WTC11 (cell line): ENCODE data around the gene PC. TPM values are rescaled to one million over a fixed set of nuclear protein-coding genes. Genes with fewer than 3 reads are reported as not detected.

Experiments used
- ATAC-seq: fragments of 200-7000 bp; cut with Tn5 transposase; 2 replicates; pipeline ENCODE4 v1.10.0; 2021; ENCODE audit warnings: mild to moderate bottlenecking, moderate library complexity
- CTCF ChIA-PET: fragments of 300-600 bp; sonication (Branson Sonifier 250); formaldehyde crosslinking; loops from one replicate; lab custom pipeline; 2021; ENCODE audit warnings: antibody characterized with exemption; lab: Charles Lee
- POLR2A ChIA-PET: fragments of 350-600 bp; sonication (Branson Sonifier 250); formaldehyde crosslinking; loops from one replicate; lab custom pipeline; 2021; ENCODE audit warnings: antibody characterized with exemption; lab: Charles Lee
- DNase-seq: peaks from one replicate; pipeline ENCODE4 v3.0.0; 2021; ENCODE audit warnings: low spot score
- H3K27ac Mint-ChIP-seq: 2 replicates; pipeline ENCODE4 v1.8.0; 2021; ENCODE audit warnings: mixed read lengths
- H3K27me3 Mint-ChIP-seq: 2 replicates; pipeline ENCODE4 v1.8.0; 2021; ENCODE audit warnings: low read depth, mild to moderate bottlenecking, moderate library complexity, mixed read lengths
- H3K36me3 Mint-ChIP-seq: 2 replicates; pipeline ENCODE4 v1.8.0; 2021; ENCODE audit warnings: mixed read lengths
- H3K4me1 Mint-ChIP-seq: 2 replicates; pipeline ENCODE4 v1.8.0; 2022; ENCODE audit warnings: mixed read lengths
- H3K4me3 Mint-ChIP-seq: 2 replicates; pipeline ENCODE4 v1.8.0; 2021; ENCODE audit warnings: mild to moderate bottlenecking, moderate library complexity, mixed read lengths
- H3K9me3 Mint-ChIP-seq: 2 replicates; pipeline ENCODE4 v1.8.0; 2021; ENCODE audit warnings: mixed read lengths
- AR ChIP-seq: fragments of 250-450 bp; sonication (Bioruptor Pico); IDR thresholded peaks from 2 replicates; pipeline ENCODE4 v1.9.0; 2021; ENCODE audit warnings: mild to moderate bottlenecking
- ATF3 ChIP-seq: sonication (generic); formaldehyde crosslinking; conservative IDR thresholded peaks from 2 replicates; pipeline ENCODE4 v1.8.1; 2022; ENCODE audit warnings: mild to moderate bottlenecking, missing genetic modification reagents
- CDX4 ChIP-seq: fragments of 250-450 bp; sonication (Bioruptor Pico); IDR thresholded peaks from 2 replicates; pipeline ENCODE4 v1.9.0; 2021; ENCODE audit warnings: moderate library complexity, mild to moderate bottlenecking, inconsistent platforms, borderline replicate concordance
- CTCF ChIP-seq: fragments of 200-600 bp; IDR thresholded peaks from 2 replicates; pipeline ENCODE4 v1.8.0; 2022; ENCODE audit warnings: antibody characterized with exemption
- FOXP4 ChIP-seq: sonication (generic); formaldehyde crosslinking; IDR thresholded peaks from 2 replicates; pipeline ENCODE4 v1.8.0; 2022; ENCODE audit warnings: mild to moderate bottlenecking, missing genetic modification reagents
- IRF2 ChIP-seq: sonication (generic); formaldehyde crosslinking; IDR thresholded peaks from 2 replicates; pipeline ENCODE4 v1.8.0; 2022; ENCODE audit warnings: low read depth, missing genetic modification reagents, borderline replicate concordance
- JUN ChIP-seq: sonication (generic); formaldehyde crosslinking; IDR thresholded peaks from 2 replicates; pipeline ENCODE4 v1.8.0; 2023; ENCODE audit warnings: mild to moderate bottlenecking, missing genetic modification reagents
- NR1H2 ChIP-seq: sonication (generic); formaldehyde crosslinking; IDR thresholded peaks from 2 replicates; pipeline ENCODE4 v1.9.0; 2021; ENCODE audit warnings: mild to moderate bottlenecking, moderate library complexity, missing genetic modification reagents
- NR2C2 ChIP-seq: sonication (generic); formaldehyde crosslinking; IDR thresholded peaks from 2 replicates; pipeline ENCODE4 v1.8.0; 2022; ENCODE audit warnings: mild to moderate bottlenecking, missing genetic modification reagents
- NR3C1 ChIP-seq: sonication (generic); formaldehyde crosslinking; conservative IDR thresholded peaks from 2 replicates; pipeline ENCODE4 v1.8.1; 2023; ENCODE audit warnings: low read depth, mild to moderate bottlenecking, missing genetic modification reagents
- OVOL2 ChIP-seq: fragments of 250-450 bp; sonication (Bioruptor Pico); IDR thresholded peaks from 2 replicates; pipeline ENCODE4 v1.9.0; 2021; ENCODE audit warnings: mild to moderate bottlenecking, borderline replicate concordance
- PRDM15 ChIP-seq: sonication (generic); formaldehyde crosslinking; IDR thresholded peaks from 2 replicates; pipeline ENCODE4 v1.8.0; 2022; ENCODE audit warnings: missing genetic modification reagents
- STAT6 ChIP-seq: sonication (generic); formaldehyde crosslinking; conservative IDR thresholded peaks from 2 replicates; pipeline ENCODE4 v1.8.1; 2023; ENCODE audit warnings: mild to moderate bottlenecking, low read depth, missing genetic modification reagents, moderate library complexity
- TEAD1 ChIP-seq: sonication (generic); formaldehyde crosslinking; IDR thresholded peaks from 2 replicates; pipeline ENCODE4 v1.8.0; 2022; ENCODE audit warnings: mild to moderate bottlenecking, missing genetic modification reagents
- TEAD4 ChIP-seq: sonication (generic); formaldehyde crosslinking; IDR thresholded peaks from 2 replicates; pipeline ENCODE4 v1.8.0; 2022; ENCODE audit warnings: mild to moderate bottlenecking, missing genetic modification reagents
- USF2 ChIP-seq: sonication (generic); formaldehyde crosslinking; IDR thresholded peaks from 2 replicates; pipeline ENCODE4 v1.8.1; 2023; ENCODE audit warnings: mild to moderate bottlenecking, missing genetic modification reagents, moderate library complexity
- ZNF425 ChIP-seq: fragments of 250-450 bp; sonication (Bioruptor Pico); conservative IDR thresholded peaks from 2 replicates; pipeline ENCODE4 v1.9.0; 2021; ENCODE audit warnings: mild to moderate bottlenecking
- ZNF671 ChIP-seq: fragments of 250-450 bp; sonication (Bioruptor Pico); IDR thresholded peaks from 2 replicates; pipeline ENCODE4 v1.8.0; 2021; ENCODE audit warnings: mild to moderate bottlenecking
- total RNA-seq: library from RNA; stranded (reverse); gene quantifications from 3 replicates; pipeline ENCODE4 v1.2.3, GENCODE V29; 2021

Gene PC
- total RNA-seq, 1 experiment from 2014 or later: 27.2 TPM

GRCh38 chr11:66962247-66962646 lies 4.1 kb upstream of the PC start:
- peaks cover 17% of the 10 kb centered on the region for H3K27me3 Mint-ChIP-seq

More at GRCh38 chr11:66962247-66962646, 4.1 kb upstream of the PC start:
- ATAC-seq: no peak
- ChIA-PET CTCF (interaction anchor here (1.4 kb wide), 1 partner anchor 59 kb away, joined by 5 read pairs; no protein-coding TSS in a partner anchor), POLR2A (no interaction called here)
- no peak for DNase-seq
- no peak overlapping the region for H3K27ac Mint-ChIP-seq
- H3K4me1 Mint-ChIP-seq: peaks cover 15% of the 10 kb centered on the region
- no peak overlapping the region for H3K4me3 Mint-ChIP-seq
- H3K36me3 Mint-ChIP-seq: no peaks in the 10 kb centered on the region
- no peak for TF ChIP-seq OVOL2 (CRISPR knock-in tag)
- TF ChIP-seq IRF2: no peak
- no peak for TF ChIP-seq USF2 (CRISPR knock-in tag)
- no peak for TF ChIP-seq JUN (CRISPR knock-in tag)
- no peak for TF ChIP-seq CDX4 (CRISPR knock-in tag)
- no peak for TF ChIP-seq PRDM15 (CRISPR knock-in tag)
- TF ChIP-seq AR (CRISPR knock-in tag): no peak
- no peak for TF ChIP-seq CTCF
- TF ChIP-seq NR3C1 (CRISPR knock-in tag): no peak
- no peak for TF ChIP-seq ZNF425 (CRISPR knock-in tag)
- no peak for TF ChIP-seq NR2C2
- no peak for TF ChIP-seq FOXP4
- TF ChIP-seq TEAD1: no peak
- no peak for TF ChIP-seq TEAD4 (CRISPR knock-in tag)
- TF ChIP-seq ZNF671 (CRISPR knock-in tag): no peak
- TF ChIP-seq STAT6 (CRISPR knock-in tag): no peak
- no peak for TF ChIP-seq NR1H2 (CRISPR knock-in tag)
- no peak for TF ChIP-seq ATF3 (CRISPR knock-in tag)
- no peaks in the 10 kb centered on the region for H3K9me3 Mint-ChIP-seq
